Stimulated activated naive CD8-positive, alpha-beta T cell treated with anti-CD3 and anti-CD28 coated beads, Interleukin-15, Interleukin-2, amounts not matched to agents 100 U/mL and 50 U/mL, for 24 hours (primary cell): ENCODE data around the gene TSSK3.
"Not testable (repeated sequence)": the region's sequence is repeated elsewhere in the genome, so short reads cannot be mapped to it uniquely, and the experiment has no call there.

Source experiments
- ATAC-seq: fragments of 150-1000 bp; cut with Tn5 transposase; one replicate; pipeline ENCODE4 v1.10.0; 2021
- DNase-seq: peaks from one replicate; pipeline ENCODE4 v3.0.0; 2021

TSSK3 gene

GRCh38 chr1:32364836-32365235, 2.5 kb downstream of the TSSK3 start:
- no peak for ATAC-seq
- no peak for DNase-seq

GRCh38 chr1:32365445-32365844, 3.1 kb downstream of the TSSK3 start:
- DNase-seq (no peak), ATAC-seq (no peak)

GRCh38 chr1:32367912-32368635, 5.7 kb downstream of the TSSK3 start:
- ATAC-seq (no peak), DNase-seq (no peak)

- ATAC-seq, result peak; percentile 83
These were observed 9.9 kb downstream of the TSSK3 start for GRCh38 chr1:32372149-32372756.

GRCh38 chr1:32373996-32374592, 11.8 kb downstream of the TSSK3 start:
- no peak for DNase-seq
- no peak for ATAC-seq

More at GRCh38 chr1:32372149-32372756, 9.9 kb downstream of the TSSK3 start:
- peak; percentile 31 for DNase-seq

- ATAC-seq, result no peak
- DNase-seq, result no peak
These were observed 13.9 kb downstream of the TSSK3 start for GRCh38 chr1:32376199-32376598.

- DNase-seq, result no peak
- no peak for ATAC-seq
These were observed 15.3 kb downstream of the TSSK3 start for GRCh38 chr1:32377541-32378220.

- ATAC-seq (no peak), DNase-seq (no peak)
These were observed 17.7 kb downstream of the TSSK3 start for GRCh38 chr1:32380057-32380456.

GRCh38 chr1:32386676-32387392, 24.5 kb downstream of the TSSK3 start:
- DNase-seq, result no peak

GRCh38 chr1:32388641-32389040, 26.3 kb downstream of the TSSK3 start:
- ATAC-seq (no peak), DNase-seq (no peak)

More at GRCh38 chr1:32386676-32387392, 24.5 kb downstream of the TSSK3 start:
- ATAC-seq, result no peak

GRCh38 chr1:32390904-32391870, 28.8 kb downstream of the TSSK3 start:
- DNase-seq (no peak), ATAC-seq (no peak)

GRCh38 chr1:32392325-32392724, 30.0 kb downstream of the TSSK3 start:
- ATAC-seq (no peak), DNase-seq (no peak)

GRCh38 chr1:32393136-32393535, 30.8 kb downstream of the TSSK3 start:
- DNase-seq (no peak), ATAC-seq (no peak)

GRCh38 chr1:32393832-32394140, 31.4 kb downstream of the TSSK3 start:
- DNase-seq, result peak; percentile 52
- peak; percentile 5 for ATAC-seq

GRCh38 chr1:32394141-32394889, 32.0 kb downstream of the TSSK3 start, which contains the start of gene BSDC1:
Gene BSDC1 (minus strand): TSS chr1:32394441. CDS start chr1:32394414, 27 bp downstream.
- peak; percentile 99 for ATAC-seq

GRCh38 chr1:32394890-32395432, 32.6 kb downstream of the TSSK3 start:
- no peak for ATAC-seq
- DNase-seq, result no peak

More at GRCh38 chr1:32394141-32394889, 32.0 kb downstream of the TSSK3 start, which contains the start of gene BSDC1:
- DNase-seq, result peak; percentile 99

- not testable (repeated sequence) for DNase-seq, ATAC-seq
These were observed 34.2 kb downstream of the TSSK3 start for GRCh38 chr1:32396524-32396923.

GRCh38 chr1:32398401-32398800, 36.1 kb downstream of the TSSK3 start:
- DNase-seq (no peak), ATAC-seq (no peak)

GRCh38 chr1:32399843-32400242, 37.5 kb downstream of the TSSK3 start:
- no peak for DNase-seq
- no peak for ATAC-seq
